ENCODE data around the gene LRRC4C. TPM values are rescaled to one million over a fixed set of nuclear protein-coding genes. Genes with fewer than 3 reads are reported as not detected.

LRRC4C gene
- total RNA-seq, 2 donors from 2014 or later: 0.95 to 3.2 TPM

- Histone ChIP-seq H3K27me3 (replicated peaks; ENCODE audit: insufficient read depth) (no peaks in the 10 kb centered on the region), H3K4me1 (ENCODE audit: control insufficient read depth in 1 of 2, low read depth in 2 of 2) (no peaks in the 10 kb centered on the region), H3K27ac (no peak overlapping the region), H3K9me3 (no peaks in the 10 kb centered on the region), H3K4me3 (no peak overlapping the region), H3K36me3 (no peaks in the 10 kb centered on the region)
- DNase-seq (ENCODE audit: low spot score) (no peak), ATAC-seq (ENCODE audit: insufficient number of reproducible peaks, low FRiP score, low read depth) (no peak)
- TF ChIP-seq CTCF (IDR thresholded peaks at IDR 0.05): no peak
These were observed 35.3 kb upstream of the LRRC4C start for GRCh38 chr11:41494716-41495115.

DNA sequence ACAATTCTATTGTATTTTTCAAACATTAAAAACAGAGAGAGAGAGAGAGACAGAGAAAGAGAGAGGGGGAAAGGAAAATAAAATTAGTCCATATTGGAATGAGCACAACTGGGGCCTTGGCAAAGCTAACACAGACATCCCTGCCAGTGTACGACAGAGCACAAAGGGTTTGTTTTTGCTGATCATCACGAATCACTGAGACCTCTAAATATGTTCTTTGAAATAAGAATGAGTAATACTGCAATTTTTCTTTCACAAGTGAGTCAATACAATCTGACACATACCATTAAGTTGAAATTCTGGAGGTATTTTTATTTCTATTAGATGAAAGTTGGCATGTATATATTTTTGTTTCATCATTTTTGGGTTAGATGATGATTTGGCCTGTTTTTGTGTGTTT lies 27.0 kb upstream of the LRRC4C start:
- no peaks in the 10 kb centered on the region for H3K27me3 ChIP-seq (replicated peaks; ENCODE audit: insufficient read depth)
- no peaks in the 10 kb centered on the region for H3K9me3 ChIP-seq
- H3K4me3 ChIP-seq: no peak overlapping the region
- TF ChIP-seq CTCF (IDR thresholded peaks at IDR 0.05): no peak
- no peaks in the 10 kb centered on the region for H3K36me3 ChIP-seq
- ATAC-seq (ENCODE audit: insufficient number of reproducible peaks, low FRiP score, low read depth) (no peak), DNase-seq (ENCODE audit: low spot score) (no peak)
- H3K27ac ChIP-seq: no peak overlapping the region
- no peaks in the 10 kb centered on the region for H3K4me1 ChIP-seq (ENCODE audit: control insufficient read depth in 1 of 2, low read depth in 2 of 2)

GRCh38 chr11:41483956-41484355 lies 24.5 kb upstream of the LRRC4C start:
- no peak for TF ChIP-seq CTCF (IDR thresholded peaks at IDR 0.05)
- no peak for ATAC-seq (ENCODE audit: insufficient number of reproducible peaks, low FRiP score, low read depth)
- H3K4me1 ChIP-seq (ENCODE audit: control insufficient read depth in 1 of 2, low read depth in 2 of 2): no peaks in the 10 kb centered on the region
- no peaks in the 10 kb centered on the region for H3K27me3 ChIP-seq (replicated peaks; ENCODE audit: insufficient read depth)
- no peak for DNase-seq (ENCODE audit: low spot score)
- H3K4me3 ChIP-seq: no peak overlapping the region
- H3K27ac ChIP-seq: no peak overlapping the region
- no peaks in the 10 kb centered on the region for H3K9me3 ChIP-seq
- no peaks in the 10 kb centered on the region for H3K36me3 ChIP-seq

DNA sequence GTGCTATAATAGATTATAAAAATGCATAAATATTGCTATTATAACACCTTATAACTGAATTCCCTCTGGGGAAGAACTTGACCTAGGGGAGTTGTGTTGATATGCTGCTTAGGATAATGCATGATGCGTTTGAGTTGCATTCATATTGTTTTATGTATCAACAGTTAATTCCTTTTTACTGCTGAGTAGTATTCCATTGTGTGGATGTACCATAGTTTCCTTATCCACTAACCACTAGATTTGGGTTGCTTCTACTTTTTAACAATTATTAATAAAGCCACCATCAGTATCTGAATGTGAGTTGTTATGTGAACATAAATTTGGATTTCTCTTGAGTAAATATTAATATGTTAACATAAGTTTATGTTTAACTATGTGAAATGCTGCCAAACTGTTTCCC lies 19.7 kb upstream of the LRRC4C start:
- Histone ChIP-seq H3K27ac (no peak overlapping the region), H3K4me1 (ENCODE audit: control insufficient read depth in 1 of 2, low read depth in 2 of 2) (no peaks in the 10 kb centered on the region), H3K27me3 (replicated peaks; ENCODE audit: insufficient read depth) (no peaks in the 10 kb centered on the region), H3K9me3 (no peaks in the 10 kb centered on the region), H3K36me3 (no peaks in the 10 kb centered on the region), H3K4me3 (no peak overlapping the region)
- no peak for TF ChIP-seq CTCF (IDR thresholded peaks at IDR 0.05)
- ATAC-seq (ENCODE audit: insufficient number of reproducible peaks, low FRiP score, low read depth) (no peak), DNase-seq (ENCODE audit: low spot score) (no peak)

- Histone ChIP-seq H3K4me1 (ENCODE audit: control insufficient read depth in 1 of 2, low read depth in 2 of 2) (no peaks in the 10 kb centered on the region), H3K27ac (no peak overlapping the region), H3K9me3 (no peaks in the 10 kb centered on the region), H3K4me3 (no peak overlapping the region), H3K36me3 (no peaks in the 10 kb centered on the region), H3K27me3 (replicated peaks; ENCODE audit: insufficient read depth) (no peaks in the 10 kb centered on the region)
- no peak for ATAC-seq (ENCODE audit: insufficient number of reproducible peaks, low FRiP score, low read depth)
- TF ChIP-seq CTCF (IDR thresholded peaks at IDR 0.05): peak; percentile 47
- DNase-seq (ENCODE audit: low spot score): no peak
These were observed 1.7 kb upstream of the LRRC4C start for GRCh38 chr11:41461057-41461681.
